Thoracic aorta (tissue), 2 donors: Measurements from ENCODE around the gene SCN4B. TPM values are rescaled to one million over a fixed set of nuclear protein-coding genes. Genes with fewer than 3 reads are reported as not detected.

ENCODE experiments used
- ATAC-seq: fragments of 150-250 bp; one replicate; pipeline ENCODE4 v1.8.0; 2017; ENCODE audit warnings: low read depth; ENCODE audit not compliant: insufficient number of reproducible peaks, low FRiP score
- DNase-seq: peaks from one replicate; pipeline ENCODE4 v3.0.0-alpha.2; 2020; ENCODE audit warnings: low spot score
- H3K27ac ChIP-seq, 2 donors: fragments of 200-600 bp; sonication (generic); 1 replicate in 1 of 2; 2 replicates in 1 of 2; pipeline ENCODE4 v1.5.1; 2016; ENCODE audit warnings: mild to moderate bottlenecking in 2 of 2, moderate library complexity in 2 of 2
- H3K27me3 ChIP-seq: fragments of 200-600 bp; sonication (generic); replicated peaks from 2 replicates; pipeline ENCODE4 v1.6.0; 2016; ENCODE audit warnings: mild to moderate bottlenecking; ENCODE audit not compliant: insufficient read depth
- H3K36me3 ChIP-seq: fragments of 200-600 bp; sonication (generic); one replicate; pipeline ENCODE4 v1.5.1; 2016
- H3K4me1 ChIP-seq, 2 donors: fragments of 200-600 bp; sonication (generic); 1 replicate in 1 of 2; 2 replicates in 1 of 2; pipeline versions ENCODE4 v1.5.1 to v1.6.0; 2016; ENCODE audit warnings: low read depth in 2 of 2, mild to moderate bottlenecking in 1 of 2; ENCODE audit not compliant: control insufficient read depth in 1 of 2
- H3K4me3 ChIP-seq: fragments of 200-600 bp; sonication (generic); 2 replicates; pipeline ENCODE4 v1.5.1; 2016; ENCODE audit warnings: mild to moderate bottlenecking
- H3K9me3 ChIP-seq: fragments of 200-600 bp; sonication (generic); 2 replicates; pipeline ENCODE4 v1.5.1; 2016
- CTCF ChIP-seq: fragments of 200-600 bp; sonication (generic); IDR thresholded peaks from one replicate; pipeline ENCODE4 v1.5.1; 2019; ENCODE audit warnings: antibody characterized with exemption
- total RNA-seq, 2 donors: library from RNA; depleted of rRNA; stranded (reverse); fragments of >200 nt; gene quantifications; one replicate each; pipeline versions ENCODE4 v1.1.0 to v1.2.3, GENCODE V29; 2016

The SCN4B gene
- total RNA-seq, 2 donors from 2014 or later: 2.0 to 2.4 TPM

GRCh38 chr11:118168316-118168715 is 15.7 kb upstream of the SCN4B start:
- TF ChIP-seq CTCF: no peak
- DNase-seq: no peak
- Histone ChIP-seq H3K4me1 (peaks cover 0 to 7% of the 10 kb centered on the region in 2 donors), H3K27me3 (no peaks in the 10 kb centered on the region), H3K36me3 (no peaks in the 10 kb centered on the region), H3K9me3 (no peaks in the 10 kb centered on the region), H3K4me3 (no peak overlapping the region), H3K27ac (no peak overlapping the region)
- no peak for ATAC-seq

GRCh38 chr11:118167906-118168305 is 15.3 kb upstream of the SCN4B start:
- H3K27ac ChIP-seq: no peak overlapping the region
- no peak for TF ChIP-seq CTCF
- DNase-seq: no peak

GRCh38 chr11:118167253-118167652 is 14.6 kb upstream of the SCN4B start:
- Histone ChIP-seq H3K27ac (no peak overlapping the region), H3K9me3 (no peaks in the 10 kb centered on the region), H3K4me3 (no peak overlapping the region), H3K36me3 (no peaks in the 10 kb centered on the region), H3K27me3 (no peaks in the 10 kb centered on the region), H3K4me1 (peaks cover 0 to 7% of the 10 kb centered on the region in 2 donors)
- DNase-seq: no peak
- no peak for ATAC-seq
- TF ChIP-seq CTCF: no peak

More at GRCh38 chr11:118167906-118168305, 15.3 kb upstream of the SCN4B start:
- Histone ChIP-seq H3K36me3 (no peaks in the 10 kb centered on the region), H3K4me1 (peaks cover 0 to 7% of the 10 kb centered on the region in 2 donors), H3K27me3 (no peaks in the 10 kb centered on the region), H3K9me3 (no peaks in the 10 kb centered on the region), H3K4me3 (no peak overlapping the region)
- ATAC-seq: no peak

GRCh38 chr11:118166641-118167040 is 14.0 kb upstream of the SCN4B start:
- no peak for DNase-seq
- H3K27me3 ChIP-seq: no peaks in the 10 kb centered on the region
- H3K9me3 ChIP-seq: no peaks in the 10 kb centered on the region
- H3K27ac ChIP-seq: no peak overlapping the region
- TF ChIP-seq CTCF: no peak
- H3K4me1 ChIP-seq: peaks cover 0 to 4% of the 10 kb centered on the region in 2 donors
- no peak overlapping the region for H3K4me3 ChIP-seq
- no peaks in the 10 kb centered on the region for H3K36me3 ChIP-seq
- no peak for ATAC-seq

GRCh38 chr11:118164885-118165284 is 12.3 kb upstream of the SCN4B start:
- H3K27ac ChIP-seq: no peak overlapping the region
- no peaks in the 10 kb centered on the region for H3K4me1 ChIP-seq
- TF ChIP-seq CTCF: no peak
- DNase-seq: no peak
- H3K4me3 ChIP-seq: no peak overlapping the region
- H3K36me3 ChIP-seq: no peaks in the 10 kb centered on the region
- no peaks in the 10 kb centered on the region for H3K27me3 ChIP-seq
- no peak for ATAC-seq
- H3K9me3 ChIP-seq: no peaks in the 10 kb centered on the region
